Measurements from ENCODE around the gene NAXD.
"Not testable (repeated sequence)": the region's sequence is repeated elsewhere in the genome, so short reads cannot be mapped to it uniquely, and the experiment has no call there.

The NAXD gene

DNA sequence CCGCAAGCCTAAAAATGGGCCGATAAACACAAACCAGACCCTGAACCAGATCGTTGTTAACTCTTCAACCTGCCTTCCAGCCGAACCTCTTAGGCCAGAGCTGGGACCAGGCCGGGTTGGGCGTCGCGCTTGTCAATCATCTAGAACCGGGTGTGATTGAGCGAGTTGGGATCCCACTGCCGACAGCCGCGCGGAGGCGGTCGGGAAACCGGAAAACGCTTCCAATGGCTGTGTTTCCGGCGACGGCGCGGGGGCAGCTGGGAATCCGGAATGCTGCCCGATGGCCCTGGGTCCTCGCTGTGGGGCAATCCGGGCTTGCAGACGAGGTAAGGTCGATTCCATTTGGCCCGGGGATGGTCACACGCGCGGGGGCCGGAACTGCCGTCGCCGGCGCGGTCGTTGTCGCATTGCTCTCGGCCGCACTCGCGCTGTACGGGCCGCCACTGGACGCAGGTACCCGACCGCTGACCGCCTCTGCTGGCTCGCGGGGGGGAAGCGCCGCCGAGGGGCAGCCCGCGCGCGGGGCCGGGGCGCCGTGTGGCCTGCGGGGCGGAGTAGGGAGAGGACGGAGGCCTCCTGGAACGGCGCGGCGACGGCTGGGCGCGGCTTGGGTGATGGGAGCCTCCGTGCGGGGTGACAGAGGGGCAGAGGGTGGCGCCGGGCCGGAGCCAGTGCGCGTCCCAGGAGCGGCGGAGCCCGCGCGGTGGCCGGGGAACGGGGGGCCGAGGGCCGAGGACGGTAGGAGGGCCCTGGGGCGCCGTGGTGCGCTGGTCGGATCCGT lies at the start of gene NAXD:
Gene NAXD, plus strand, starts transcription at position 224 of the 781 bp plus-strand sequence. Its CDS starts 57 bp downstream, at position 281.
- Histone ChIP-seq H3K27me3 (replicated peaks; ENCODE audit: control insufficient read depth, insufficient read depth, low read length) (no peaks in the 10 kb centered on the region), H3K4me1 (ENCODE audit: control insufficient read depth, insufficient read depth, low read length) (peaks cover 36% of the 10 kb centered on the region), H3K36me3 (ENCODE audit: control insufficient read depth, insufficient read depth, low read length, severe bottlenecking) (no peaks in the 10 kb centered on the region), H3K4me3 (ENCODE audit: low read length) (peak within 1 kb of the TSS; percentile 93), H3K9ac (ENCODE audit: low read length) (peak within 1 kb of the TSS; percentile 93), H3K9me3 (ENCODE audit: control insufficient read depth, low read length) (no peaks in the 10 kb centered on the region)
- DNase-seq (ENCODE audit: low read depth): peak; percentile 97

DNA sequence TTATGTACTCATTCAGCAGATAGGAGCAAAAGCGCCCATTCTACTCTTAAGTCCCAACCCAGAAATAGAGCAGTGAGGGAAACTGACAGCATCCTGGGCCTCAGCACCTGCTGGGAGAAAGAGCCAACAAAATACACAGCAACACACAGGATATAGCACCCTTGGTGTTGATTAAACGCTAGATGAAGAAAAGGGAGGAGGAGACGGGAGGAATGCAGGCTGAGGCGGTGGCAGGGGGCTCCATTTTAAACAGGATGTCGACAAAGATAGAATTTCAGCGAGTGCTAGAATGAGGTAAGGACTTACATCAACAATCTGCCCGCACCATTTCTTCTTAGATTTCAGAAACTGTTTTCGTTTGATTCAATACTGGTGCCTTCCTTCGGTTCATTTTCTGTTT lies 49.2 kb upstream of the NAXD start:
- Histone ChIP-seq H3K27me3 (replicated peaks; ENCODE audit: control insufficient read depth, insufficient read depth, low read length) (peaks cover 6% of the 10 kb centered on the region), H3K4me1 (ENCODE audit: control insufficient read depth, insufficient read depth, low read length) (peaks cover 7% of the 10 kb centered on the region), H3K4me3 (ENCODE audit: low read length) (no peak overlapping the region), H3K9ac (ENCODE audit: low read length) (no peak overlapping the region), H3K9me3 (ENCODE audit: control insufficient read depth, low read length) (no peaks in the 10 kb centered on the region), H3K36me3 (ENCODE audit: control insufficient read depth, insufficient read depth, low read length, severe bottlenecking) (peaks cover 9% of the 10 kb centered on the region)
- no peak for DNase-seq (ENCODE audit: low read depth)

DNA sequence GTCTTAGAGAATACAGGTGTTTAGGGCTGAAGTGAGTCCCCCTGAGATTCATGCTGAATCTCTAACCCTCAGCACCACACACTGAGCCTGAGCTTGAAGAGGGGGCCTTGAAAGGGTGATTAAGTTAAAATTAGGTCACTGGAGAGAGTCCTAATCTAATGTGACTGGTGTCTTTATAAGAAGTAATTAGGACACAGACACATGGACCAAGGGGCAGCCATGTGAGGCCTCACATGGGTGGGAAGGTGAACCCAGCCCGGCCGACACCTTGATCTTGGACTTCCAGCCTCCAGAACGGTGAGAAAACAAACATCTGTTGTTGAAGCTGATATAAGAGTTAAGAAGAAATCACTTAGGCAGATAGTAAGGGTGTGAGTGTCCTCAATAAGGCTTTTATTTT lies 46.7 kb upstream of the NAXD start:
- no peak for DNase-seq (ENCODE audit: low read depth)
- H3K9ac ChIP-seq (ENCODE audit: low read length): no peak overlapping the region
- H3K36me3 ChIP-seq (ENCODE audit: control insufficient read depth, insufficient read depth, low read length, severe bottlenecking): peaks cover 9% of the 10 kb centered on the region
- H3K4me1 ChIP-seq (ENCODE audit: control insufficient read depth, insufficient read depth, low read length): no peaks in the 10 kb centered on the region
- no peak overlapping the region for H3K4me3 ChIP-seq (ENCODE audit: low read length)
- peaks cover 28% of the 10 kb centered on the region for H3K27me3 ChIP-seq (replicated peaks; ENCODE audit: control insufficient read depth, insufficient read depth, low read length)
- no peaks in the 10 kb centered on the region for H3K9me3 ChIP-seq (ENCODE audit: control insufficient read depth, low read length)

DNA sequence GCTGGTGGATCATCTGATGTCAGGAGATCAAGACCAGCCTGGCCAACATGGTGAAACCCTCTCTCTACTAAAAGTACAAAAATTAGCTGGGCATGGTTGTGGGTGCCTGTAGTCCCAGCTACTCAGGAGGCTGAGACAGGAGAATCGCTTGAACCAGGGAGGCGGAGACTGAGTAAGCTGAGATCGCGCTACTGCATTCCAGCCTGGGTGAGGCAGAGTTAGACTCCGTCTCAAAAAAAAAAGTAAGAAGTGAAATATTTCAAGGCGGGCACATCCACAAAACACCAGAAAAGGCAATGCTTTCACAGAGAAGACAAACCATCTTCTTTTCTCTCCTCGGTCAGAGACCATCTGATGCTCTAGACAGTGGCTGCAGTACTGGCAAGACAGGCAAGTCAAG lies 45.4 kb upstream of the NAXD start:
- not testable (repeated sequence) for H3K4me3 ChIP-seq (ENCODE audit: low read length); H3K9ac ChIP-seq (ENCODE audit: low read length); H3K36me3 ChIP-seq (ENCODE audit: control insufficient read depth, insufficient read depth, low read length, severe bottlenecking); H3K9me3 ChIP-seq (ENCODE audit: control insufficient read depth, low read length); DNase-seq (ENCODE audit: low read depth); H3K4me1 ChIP-seq (ENCODE audit: control insufficient read depth, insufficient read depth, low read length)
- H3K27me3 ChIP-seq (replicated peaks; ENCODE audit: control insufficient read depth, insufficient read depth, low read length): peaks cover 41% of the 10 kb centered on the region

DNA sequence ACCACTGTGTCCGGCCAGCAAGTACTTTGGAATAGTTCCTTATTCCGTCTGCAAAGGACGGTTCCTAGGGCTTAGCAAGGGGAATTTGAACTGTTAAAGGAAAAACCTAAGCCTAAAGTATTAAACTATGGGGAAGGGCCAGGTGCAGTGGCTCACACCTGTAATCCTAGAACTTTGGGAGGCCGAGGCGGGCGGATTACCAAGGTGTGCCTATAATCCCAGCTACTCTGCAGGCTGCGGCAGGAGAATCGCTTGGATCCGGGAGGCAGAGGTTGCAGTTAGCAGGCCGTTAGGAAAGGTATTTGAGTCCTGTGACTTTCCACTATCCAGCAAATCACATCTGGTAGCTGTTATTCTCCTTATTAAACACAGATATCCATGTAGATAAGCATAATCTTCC lies 44.5 kb upstream of the NAXD start:
- Histone ChIP-seq H3K9me3 (ENCODE audit: control insufficient read depth, low read length) (no peaks in the 10 kb centered on the region), H3K4me3 (ENCODE audit: low read length) (no peak overlapping the region), H3K4me1 (ENCODE audit: control insufficient read depth, insufficient read depth, low read length) (peaks cover 5% of the 10 kb centered on the region), H3K9ac (ENCODE audit: low read length) (no peak overlapping the region), H3K36me3 (ENCODE audit: control insufficient read depth, insufficient read depth, low read length, severe bottlenecking) (no peaks in the 10 kb centered on the region), H3K27me3 (replicated peaks; ENCODE audit: control insufficient read depth, insufficient read depth, low read length) (peaks cover 42% of the 10 kb centered on the region)
- no peak for DNase-seq (ENCODE audit: low read depth)

DNA sequence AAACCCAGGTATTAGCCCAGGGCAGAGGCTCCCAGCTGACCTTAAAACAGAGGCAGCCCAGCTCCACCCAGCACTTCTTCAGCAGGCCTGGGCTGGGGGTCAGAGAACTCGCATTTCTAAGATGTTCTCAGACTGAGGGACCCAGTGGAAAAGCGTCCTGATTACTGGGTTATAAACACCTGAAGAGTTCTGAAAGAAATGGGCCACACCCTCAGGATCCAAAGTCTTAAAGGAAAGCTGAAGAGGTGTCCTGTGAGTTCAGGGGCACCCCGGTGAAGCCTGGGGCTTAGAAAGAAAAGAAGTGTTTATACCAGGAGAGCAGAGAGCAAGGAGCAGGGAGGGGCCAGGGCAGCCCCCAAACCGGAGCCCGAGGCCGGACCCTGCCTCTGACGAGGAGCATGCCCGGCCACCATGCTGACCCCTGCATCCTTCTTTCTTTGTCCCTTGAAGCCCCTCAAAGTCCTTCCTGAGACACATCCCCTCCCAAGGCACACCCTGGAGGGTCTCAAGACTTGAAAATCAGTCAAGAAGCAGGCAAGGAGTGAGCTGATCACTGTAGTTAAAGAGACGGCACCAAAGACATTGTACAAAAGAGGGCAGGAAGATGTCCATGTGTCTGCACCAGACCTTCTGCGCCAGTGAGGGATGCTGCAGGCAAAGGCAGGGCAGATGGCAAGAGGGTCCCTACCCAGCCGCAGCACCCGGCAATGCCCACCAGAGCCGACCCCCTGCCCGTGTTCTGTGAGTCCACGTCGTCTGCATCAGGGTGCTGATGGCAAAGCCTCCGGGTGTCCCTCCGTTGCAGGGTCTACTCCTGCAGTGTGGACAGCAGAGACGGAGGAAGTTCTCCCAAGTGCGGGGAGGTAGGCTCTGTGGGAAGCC lies 43.2 kb upstream of the NAXD start:
- no peak overlapping the region for H3K4me3 ChIP-seq (ENCODE audit: low read length)
- H3K36me3 ChIP-seq (ENCODE audit: control insufficient read depth, insufficient read depth, low read length, severe bottlenecking): no peaks in the 10 kb centered on the region
- peaks cover 42% of the 10 kb centered on the region for H3K27me3 ChIP-seq (replicated peaks; ENCODE audit: control insufficient read depth, insufficient read depth, low read length)
- H3K4me1 ChIP-seq (ENCODE audit: control insufficient read depth, insufficient read depth, low read length): peaks cover 5% of the 10 kb centered on the region
- no peak overlapping the region for H3K9ac ChIP-seq (ENCODE audit: low read length)
- no peak for DNase-seq (ENCODE audit: low read depth)
- no peaks in the 10 kb centered on the region for H3K9me3 ChIP-seq (ENCODE audit: control insufficient read depth, low read length)

DNA sequence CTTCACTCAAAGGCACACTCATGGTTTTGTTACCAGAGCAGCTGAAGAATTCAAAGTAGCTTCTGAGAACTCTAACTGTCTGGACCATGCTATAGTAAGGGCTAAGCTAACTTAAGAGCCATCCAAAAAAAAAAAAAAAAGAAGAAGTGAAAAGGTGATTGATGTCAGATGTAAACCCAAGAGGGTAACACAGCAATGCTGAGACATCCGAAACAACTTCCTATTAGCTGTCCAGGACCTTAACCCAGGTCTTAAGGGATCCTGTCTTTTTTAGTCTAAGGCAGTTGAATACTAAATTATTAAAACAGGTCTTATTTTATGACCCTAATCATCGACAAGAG lies 42.6 kb upstream of the NAXD start:
- peaks cover 5% of the 10 kb centered on the region for H3K4me1 ChIP-seq (ENCODE audit: control insufficient read depth, insufficient read depth, low read length)
- H3K4me3 ChIP-seq (ENCODE audit: low read length): no peak overlapping the region
- DNase-seq (ENCODE audit: low read depth): no peak
- H3K9me3 ChIP-seq (ENCODE audit: control insufficient read depth, low read length): no peaks in the 10 kb centered on the region
- peaks cover 42% of the 10 kb centered on the region for H3K27me3 ChIP-seq (replicated peaks; ENCODE audit: control insufficient read depth, insufficient read depth, low read length)
- H3K9ac ChIP-seq (ENCODE audit: low read length): no peak overlapping the region
- no peaks in the 10 kb centered on the region for H3K36me3 ChIP-seq (ENCODE audit: control insufficient read depth, insufficient read depth, low read length, severe bottlenecking)

DNA sequence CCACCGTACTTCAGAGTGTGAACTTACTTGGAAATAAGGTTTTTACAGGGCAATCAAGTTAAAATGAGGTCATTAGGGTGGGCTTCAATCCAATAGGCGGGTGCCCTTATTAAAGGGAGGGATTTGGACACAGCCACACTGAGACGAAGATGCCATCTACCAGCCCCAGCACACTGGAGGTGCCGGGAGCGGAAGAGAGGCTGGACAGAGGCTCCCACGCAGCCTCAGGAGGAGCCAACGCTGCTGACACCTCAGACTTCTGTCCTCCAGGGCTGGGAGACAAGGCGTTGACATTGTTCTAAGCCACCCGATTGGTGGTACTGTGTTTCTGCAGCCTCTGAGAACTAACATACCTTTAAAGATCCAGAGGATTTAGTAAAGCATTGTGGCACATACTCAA lies 41.2 kb upstream of the NAXD start:
- Histone ChIP-seq H3K4me1 (ENCODE audit: control insufficient read depth, insufficient read depth, low read length) (peaks cover 5% of the 10 kb centered on the region), H3K9ac (ENCODE audit: low read length) (no peak overlapping the region), H3K36me3 (ENCODE audit: control insufficient read depth, insufficient read depth, low read length, severe bottlenecking) (no peaks in the 10 kb centered on the region), H3K4me3 (ENCODE audit: low read length) (no peak overlapping the region), H3K27me3 (replicated peaks; ENCODE audit: control insufficient read depth, insufficient read depth, low read length) (peaks cover 42% of the 10 kb centered on the region), H3K9me3 (ENCODE audit: control insufficient read depth, low read length) (no peaks in the 10 kb centered on the region)
- no peak for DNase-seq (ENCODE audit: low read depth)

DNA sequence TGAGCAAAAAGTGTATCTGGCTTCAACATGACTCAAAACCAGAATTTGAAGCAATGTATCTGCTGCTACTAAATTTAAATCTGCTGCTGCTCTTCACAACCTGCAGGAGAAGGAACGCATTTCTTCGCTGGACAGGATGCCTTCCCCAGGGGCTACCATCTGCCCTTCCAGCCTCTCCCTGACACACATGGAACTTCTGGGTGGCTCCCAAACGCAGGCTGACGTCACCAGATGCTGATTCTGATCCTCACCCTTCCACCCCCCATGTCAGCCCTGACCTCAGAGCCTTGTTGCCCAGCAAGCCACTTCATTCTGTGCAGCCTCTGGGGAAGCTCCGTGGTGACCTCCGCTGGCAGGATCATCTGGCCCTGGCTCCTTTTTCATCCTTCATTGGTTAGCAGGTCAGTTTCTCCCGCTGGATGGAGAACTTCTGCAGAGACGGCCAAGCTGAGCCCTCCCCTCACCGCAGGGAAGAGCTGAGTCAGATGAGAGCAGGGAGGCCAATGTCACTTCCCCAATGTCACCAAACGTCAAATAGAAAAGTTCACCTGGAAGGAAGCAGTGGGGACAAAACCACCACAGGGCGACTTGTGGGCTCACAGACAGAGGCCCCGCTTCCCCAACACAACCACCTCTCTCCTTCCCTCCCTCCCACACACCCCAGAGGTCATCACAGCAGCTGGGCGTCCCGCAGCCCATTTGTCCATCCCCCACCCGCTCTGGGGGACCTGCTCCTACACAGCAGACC lies 39.8 kb upstream of the NAXD start:
- no peak for DNase-seq (ENCODE audit: low read depth)
- H3K27me3 ChIP-seq (replicated peaks; ENCODE audit: control insufficient read depth, insufficient read depth, low read length): peaks cover 42% of the 10 kb centered on the region

DNA sequence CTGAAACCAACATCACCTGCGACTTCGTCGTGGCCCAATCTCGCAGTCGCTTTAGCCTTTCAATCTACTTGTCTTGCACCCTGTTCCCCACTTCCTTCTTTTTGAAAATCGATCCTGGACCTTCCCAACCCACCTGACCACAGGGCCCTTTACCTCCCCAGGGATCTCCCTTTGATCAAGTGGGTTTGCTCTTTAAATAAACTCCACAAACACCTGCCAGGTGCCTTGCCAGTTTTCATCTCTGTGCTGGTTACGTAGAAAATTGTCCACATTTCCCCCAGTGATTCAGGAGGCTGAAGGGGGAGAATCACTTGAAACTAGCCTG lies 39.3 kb upstream of the NAXD start:
- no peak for DNase-seq (ENCODE audit: low read depth)
- Histone ChIP-seq H3K4me1 (ENCODE audit: control insufficient read depth, insufficient read depth, low read length) (peaks cover 10% of the 10 kb centered on the region), H3K27me3 (replicated peaks; ENCODE audit: control insufficient read depth, insufficient read depth, low read length) (peaks cover 38% of the 10 kb centered on the region), H3K9me3 (ENCODE audit: control insufficient read depth, low read length) (no peaks in the 10 kb centered on the region), H3K4me3 (ENCODE audit: low read length) (no peak overlapping the region), H3K36me3 (ENCODE audit: control insufficient read depth, insufficient read depth, low read length, severe bottlenecking) (no peaks in the 10 kb centered on the region), H3K9ac (ENCODE audit: low read length) (no peak overlapping the region)

More for the DNA sequence above, 39.8 kb upstream of the NAXD start:
- Histone ChIP-seq H3K36me3 (ENCODE audit: control insufficient read depth, insufficient read depth, low read length, severe bottlenecking) (no peaks in the 10 kb centered on the region), H3K9me3 (ENCODE audit: control insufficient read depth, low read length) (no peaks in the 10 kb centered on the region), H3K4me1 (ENCODE audit: control insufficient read depth, insufficient read depth, low read length) (peaks cover 5% of the 10 kb centered on the region), H3K9ac (ENCODE audit: low read length) (no peak overlapping the region), H3K4me3 (ENCODE audit: low read length) (no peak overlapping the region)

Data from adipocyte (in vitro differentiated cells).